Astrocyte (in vitro differentiated cells and primary cell): ENCODE measurements around the gene PDE6D. TPM values are rescaled to one million over a fixed set of nuclear protein-coding genes. Genes with fewer than 3 reads are reported as not detected.

Experiments used
- DNase-seq: peaks from one replicate; pipeline ENCODE4 v3.0.0-alpha.2; 2010; ENCODE audit warnings: low read depth
- FAIRE-seq: peaks from 2 replicates; lab custom pipeline; 2011; peaks lifted over from hg19 to GRCh38; lab: Jason Lieb, UNC
- H2AFZ ChIP-seq: 2 replicates; pipeline ENCODE4 v1.6.0; 2012; ENCODE audit warnings: low read depth, low read length, inconsistent platforms
- H3K27ac ChIP-seq: 2 replicates; pipeline ENCODE4 v1.5.1; 2011; ENCODE audit warnings: low read depth, low read length, inconsistent platforms
- H3K27me3 ChIP-seq: 2 replicates; pipeline ENCODE4 v1.6.0; 2011; ENCODE audit warnings: low read length, inconsistent platforms; ENCODE audit not compliant: insufficient read depth
- H3K36me3 ChIP-seq: 2 replicates; pipeline ENCODE4 v1.5.1; 2011; ENCODE audit warnings: low read length, inconsistent platforms; ENCODE audit not compliant: insufficient read depth
- H3K4me1 ChIP-seq: 2 replicates; pipeline ENCODE4 v1.5.1; 2011; ENCODE audit warnings: low read length, inconsistent platforms; ENCODE audit not compliant: insufficient read depth
- H3K4me2 ChIP-seq: 2 replicates; pipeline ENCODE4 v1.6.0; 2012; ENCODE audit warnings: low read length, inconsistent platforms
- H3K4me3 ChIP-seq: 2 replicates; pipeline ENCODE4 v1.5.1; 2011; ENCODE audit warnings: low read depth, mild to moderate bottlenecking, low read length, inconsistent platforms; ENCODE audit not compliant: insufficient read depth
- H3K79me2 ChIP-seq: 2 replicates; pipeline ENCODE4 v1.6.0; 2012; ENCODE audit warnings: mild to moderate bottlenecking, low read length, inconsistent platforms; ENCODE audit not compliant: insufficient read depth
- H3K9ac ChIP-seq: 2 replicates; pipeline ENCODE4 v1.6.0; 2012; ENCODE audit warnings: mild to moderate bottlenecking, low read length, inconsistent platforms
- H3K9me3 ChIP-seq: 2 replicates; pipeline ENCODE4 v1.5.1; 2012; ENCODE audit warnings: low read depth, mild to moderate bottlenecking, low read length, inconsistent platforms; ENCODE audit not compliant: insufficient read depth
- H4K20me1 ChIP-seq: 2 replicates; pipeline ENCODE4 v1.6.0; 2012; ENCODE audit warnings: low read length, inconsistent platforms; ENCODE audit not compliant: insufficient read depth
- H3K27ac Mint-ChIP-seq: one replicate; pipeline ENCODE4 v1.8.0; 2021; ENCODE audit warnings: mild to moderate bottlenecking, mixed read lengths; ENCODE audit not compliant: unreplicated experiment
- H3K27me3 Mint-ChIP-seq: one replicate; pipeline ENCODE4 v1.8.0; 2021; ENCODE audit warnings: low read depth, mixed read lengths; ENCODE audit not compliant: unreplicated experiment
- H3K36me3 Mint-ChIP-seq: one replicate; pipeline ENCODE4 v1.8.0; 2021; ENCODE audit warnings: low read depth, mixed read lengths; ENCODE audit not compliant: unreplicated experiment
- H3K4me1 Mint-ChIP-seq: one replicate; pipeline ENCODE4 v1.8.0; 2021; ENCODE audit warnings: low read depth, mixed read lengths; ENCODE audit not compliant: unreplicated experiment
- H3K4me3 Mint-ChIP-seq: one replicate; pipeline ENCODE4 v1.8.0; 2021; ENCODE audit warnings: mild to moderate bottlenecking, moderate library complexity, mixed read lengths; ENCODE audit not compliant: unreplicated experiment
- H3K9me3 Mint-ChIP-seq: one replicate; pipeline ENCODE4 v1.8.0; 2021; ENCODE audit warnings: mild to moderate bottlenecking, mixed read lengths; ENCODE audit not compliant: unreplicated experiment
- CTCF ChIP-seq: IDR thresholded peaks from 2 replicates; pipeline ENCODE4 v1.5.1; 2011; ENCODE audit warnings: low read depth, mild to moderate bottlenecking, inconsistent platforms, low read length, moderate library complexity; ENCODE audit not compliant: insufficient read depth
- EZH2 ChIP-seq: IDR thresholded peaks from 2 replicates; pipeline ENCODE4 v1.6.1; 2012; ENCODE audit warnings: mild to moderate bottlenecking, low read length, inconsistent platforms; ENCODE audit not compliant: insufficient read depth
- total RNA-seq: library from RNA; stranded (reverse); gene quantifications from 2 replicates; pipeline ENCODE4 v1.2.1, GENCODE V29; 2021

The PDE6D gene
- total RNA-seq, 1 donor from 2014 or later, result 19.0 TPM

GRCh38 chr2:231689124-231689893, 91.8 kb downstream of the PDE6D start:
- Mint-ChIP-seq H3K4me3 (no peak overlapping the region), H3K27ac (no peak overlapping the region), H3K9me3 (no peaks in the 10 kb centered on the region), H3K36me3 (no peaks in the 10 kb centered on the region), H3K27me3 (peaks cover 18% of the 10 kb centered on the region), H3K4me1 (no peaks in the 10 kb centered on the region)
- no peak overlapping the region for H3K4me3 ChIP-seq
- TF ChIP-seq EZH2 (no peak), CTCF (no peak)
- no peaks in the 10 kb centered on the region for H4K20me1 ChIP-seq
- FAIRE-seq, result no peak
- no peaks in the 10 kb centered on the region for H3K79me2 ChIP-seq
- no peak overlapping the region for H3K9ac ChIP-seq
- H3K36me3 ChIP-seq, result no peaks in the 10 kb centered on the region
- no peaks in the 10 kb centered on the region for H3K4me1 ChIP-seq
- no peak overlapping the region for H3K27ac ChIP-seq
- no peak overlapping the region for H3K4me2 ChIP-seq
- H3K9me3 ChIP-seq, result no peaks in the 10 kb centered on the region
- DNase-seq, result no peak
- H2AFZ ChIP-seq, result no peak overlapping the region
- no peaks in the 10 kb centered on the region for H3K27me3 ChIP-seq

GRCh38 chr2:231688719-231689118, 92.4 kb downstream of the PDE6D start:
- no peaks in the 10 kb centered on the region for H3K79me2 ChIP-seq
- H3K9me3 Mint-ChIP-seq, result no peaks in the 10 kb centered on the region
- no peak overlapping the region for H3K27ac ChIP-seq
- no peak overlapping the region for H3K4me3 Mint-ChIP-seq
- no peaks in the 10 kb centered on the region for H3K9me3 ChIP-seq
- H3K27me3 Mint-ChIP-seq, result peaks cover 18% of the 10 kb centered on the region
- H4K20me1 ChIP-seq, result no peaks in the 10 kb centered on the region
- no peaks in the 10 kb centered on the region for H3K36me3 Mint-ChIP-seq
- H2AFZ ChIP-seq, result no peak overlapping the region
- no peak for FAIRE-seq
- H3K4me2 ChIP-seq, result no peak overlapping the region
- no peak overlapping the region for H3K4me3 ChIP-seq
- H3K4me1 Mint-ChIP-seq, result no peaks in the 10 kb centered on the region
- DNase-seq, result no peak
- H3K27ac Mint-ChIP-seq, result no peak overlapping the region
- H3K27me3 ChIP-seq, result no peaks in the 10 kb centered on the region
- no peaks in the 10 kb centered on the region for H3K4me1 ChIP-seq
- TF ChIP-seq EZH2 (no peak), CTCF (no peak)
- H3K9ac ChIP-seq, result no peak overlapping the region
- no peaks in the 10 kb centered on the region for H3K36me3 ChIP-seq

GRCh38 chr2:231687961-231688360, 93.1 kb downstream of the PDE6D start:
- Histone ChIP-seq H3K4me2 (no peak overlapping the region), H3K9me3 (no peaks in the 10 kb centered on the region), H3K79me2 (no peaks in the 10 kb centered on the region), H3K4me1 (no peaks in the 10 kb centered on the region), H3K36me3 (no peaks in the 10 kb centered on the region), H3K4me3 (no peak overlapping the region), H3K27ac (no peak overlapping the region), H4K20me1 (no peaks in the 10 kb centered on the region), H3K27me3 (no peaks in the 10 kb centered on the region), H3K9ac (no peak overlapping the region), H2AFZ (no peak overlapping the region)
- no peaks in the 10 kb centered on the region for H3K36me3 Mint-ChIP-seq
- FAIRE-seq, result no peak
- no peaks in the 10 kb centered on the region for H3K9me3 Mint-ChIP-seq
- no peak overlapping the region for H3K27ac Mint-ChIP-seq
- no peak for TF ChIP-seq EZH2
- TF ChIP-seq CTCF, result no peak
- no peak for DNase-seq
- peaks cover 18% of the 10 kb centered on the region for H3K27me3 Mint-ChIP-seq
- H3K4me1 Mint-ChIP-seq, result no peaks in the 10 kb centered on the region
- peak overlapping the region; percentile 40 for H3K4me3 Mint-ChIP-seq
